IMR-90 (cell line): ENCODE data around the gene CDYL2. TPM values are rescaled to one million over a fixed set of nuclear protein-coding genes. Genes with fewer than 3 reads are reported as not detected.

Experiments used
- ATAC-seq: fragments of 200-7000 bp; cut with Tn5 transposase; 2 replicates; pipeline ENCODE4 v1.9.1; 2020; ENCODE audit warnings: low read depth, mild to moderate bottlenecking, moderate library complexity
- BruUV-seq: library from RNA; stranded (reverse); fragments of 400-500 nt; replicated peaks from 2 replicates; lab custom pipeline; 2021; lab: Mats Ljungman, UMichigan
- CTCF ChIA-PET: fragments of 300-600 bp; formaldehyde crosslinking; extraction: SDS; loops from one replicate; lab custom pipeline; 2021; ENCODE audit warnings: antibody characterized with exemption; lab: Yijun Ruan, JAX
- POLR2A ChIA-PET: fragments of 300-600 bp; sonication (Branson Sonifier 250); formaldehyde crosslinking; loops from one replicate; lab custom pipeline; 2022; ENCODE audit warnings: antibody characterized with exemption; ENCODE audit not compliant: unreplicated experiment; lab: Charles Lee
- DNase-seq: peaks from one replicate; pipeline ENCODE4 v3.0.0; 2013
- H2AFZ ChIP-seq: replicated peaks from 2 replicates; pipeline ENCODE3; 2013; ENCODE audit warnings: low read length, mild to moderate bottlenecking; ENCODE audit not compliant: poor library complexity
- H2AK5ac ChIP-seq: 2 replicates; pipeline ENCODE4 v1.6.1; 2013; ENCODE audit warnings: low read depth, low read length, inconsistent platforms
- H2AK9ac ChIP-seq: replicated peaks from 2 replicates; pipeline ENCODE3; 2013; ENCODE audit warnings: mild to moderate bottlenecking, low read depth, low read length, moderate library complexity; ENCODE audit not compliant: poor library complexity
- H2BK120ac ChIP-seq: 2 replicates; pipeline ENCODE4 v1.6.1; 2013; ENCODE audit warnings: low read depth, low read length, inconsistent platforms
- H2BK15ac ChIP-seq: 3 replicates; pipeline ENCODE4 v1.6.1; 2013; ENCODE audit warnings: low read depth, low read length, inconsistent platforms
- H2BK20ac ChIP-seq: 2 replicates; pipeline ENCODE4 v1.6.1; 2013; ENCODE audit warnings: low read depth, mild to moderate bottlenecking, inconsistent platforms, low read length, moderate library complexity
- H2BK5ac ChIP-seq: 2 replicates; pipeline ENCODE4 v1.6.1; 2013; ENCODE audit warnings: mild to moderate bottlenecking, low read depth, low read length, inconsistent platforms; ENCODE audit not compliant: poor library complexity, severe bottlenecking
- H3K14ac ChIP-seq: replicated peaks from 2 replicates; pipeline ENCODE4 v1.6.1; 2013; ENCODE audit warnings: low read depth, low read length, inconsistent platforms
- H3K18ac ChIP-seq: 2 replicates; pipeline ENCODE4 v1.6.1; 2013; ENCODE audit warnings: low read depth, low read length, control low read depth
- H3K23ac ChIP-seq: 2 replicates; pipeline ENCODE4 v1.6.1; 2013; ENCODE audit warnings: low read depth, low read length, inconsistent platforms
- H3K27ac ChIP-seq: 2 replicates; pipeline ENCODE4 v1.5.1; 2013; ENCODE audit warnings: mild to moderate bottlenecking, control low read depth, low read length; ENCODE audit not compliant: insufficient read depth
- H3K27me3 ChIP-seq: 2 replicates; pipeline ENCODE4 v1.6.1; 2013; ENCODE audit warnings: low read length; ENCODE audit not compliant: control insufficient read depth, insufficient read depth
- H3K36me3 ChIP-seq: 2 replicates; pipeline ENCODE4 v1.6.1; 2013; ENCODE audit warnings: low read length, mixed read lengths; ENCODE audit not compliant: control insufficient read depth, insufficient read depth
- H3K4ac ChIP-seq: 2 replicates; pipeline ENCODE4 v1.6.1; 2013; ENCODE audit warnings: low read depth, low read length, inconsistent platforms
- H3K4me1 ChIP-seq: 2 replicates; pipeline ENCODE4 v1.6.1; 2013; ENCODE audit warnings: low read length, mixed read lengths; ENCODE audit not compliant: control insufficient read depth, insufficient read depth
- H3K4me2 ChIP-seq: 2 replicates; pipeline ENCODE4 v1.6.1; 2013; ENCODE audit warnings: low read depth, mild to moderate bottlenecking, control low read depth, low read length, moderate library complexity
- H3K4me3 ChIP-seq: 2 replicates; pipeline ENCODE4 v1.5.1; 2013; ENCODE audit warnings: low read depth, mild to moderate bottlenecking, control low read depth, low read length, moderate library complexity; ENCODE audit not compliant: insufficient read depth
- H3K56ac ChIP-seq: 2 replicates; pipeline ENCODE4 v1.6.1; 2013; ENCODE audit warnings: low read length, inconsistent platforms; ENCODE audit not compliant: insufficient read depth; ENCODE audit errors: extremely low read depth
- H3K79me1 ChIP-seq, 2 experiments: 2 replicates each; pipeline ENCODE4 v1.6.1; 2013; ENCODE audit warnings: low read length in 2 of 2, inconsistent platforms in 1 of 2, low read depth in 1 of 2
- H3K9ac ChIP-seq: 2 replicates; pipeline ENCODE4 v1.6.1; 2013; ENCODE audit warnings: low read depth, low read length, control low read depth
- H3K9me1 ChIP-seq: 2 replicates; pipeline ENCODE4 v1.6.1; 2013; ENCODE audit warnings: low read length, inconsistent platforms; ENCODE audit not compliant: insufficient read depth
- H3K9me3 ChIP-seq: 2 replicates; pipeline ENCODE4 v1.6.1; 2013; ENCODE audit warnings: low read length; ENCODE audit not compliant: control insufficient read depth, insufficient read depth
- H4K20me1 ChIP-seq: 2 replicates; pipeline ENCODE4 v1.6.1; 2013; ENCODE audit warnings: low read length, inconsistent platforms; ENCODE audit not compliant: insufficient read depth
- H4K5ac ChIP-seq: 2 replicates; pipeline ENCODE4 v1.6.1; 2013; ENCODE audit warnings: mild to moderate bottlenecking, low read depth, low read length, control low read depth
- H4K8ac ChIP-seq, 2 experiments: 2 replicates each; pipeline ENCODE4 v1.6.1; 2013; ENCODE audit warnings: low read depth in 2 of 2, low read length in 2 of 2, control low read depth in 1 of 2, inconsistent platforms in 1 of 2
- H4K91ac ChIP-seq: 2 replicates; pipeline ENCODE4 v1.6.1; 2013; ENCODE audit warnings: low read depth, low read length, inconsistent platforms; ENCODE audit not compliant: insufficient read depth
- BHLHE40 ChIP-seq: fragments of 150-350 bp; IDR thresholded peaks from 2 replicates; pipeline ENCODE4 v1.6.1; 2016; ENCODE audit warnings: mild to moderate bottlenecking, low read depth, low read length
- CEBPB ChIP-seq: IDR thresholded peaks from 2 replicates; pipeline ENCODE4 v1.6.1; 2012; ENCODE audit warnings: low read depth, low read length, improper control_type of control experiment
- CHD1 ChIP-seq: IDR thresholded peaks from 2 replicates; pipeline ENCODE4 v1.6.1; 2012; ENCODE audit warnings: low read depth, low read length, improper control_type of control experiment
- CTCF ChIP-seq: conservative IDR thresholded peaks from 2 replicates; pipeline ENCODE4 v1.5.1; 2012; ENCODE audit warnings: mild to moderate bottlenecking, low read depth, low read length, improper control_type of control experiment
- FOS ChIP-seq: fragments of 150-350 bp; IDR thresholded peaks from 2 replicates; pipeline ENCODE4 v1.6.1; 2016; ENCODE audit warnings: low read depth, low read length
- MAFK ChIP-seq: IDR thresholded peaks from 2 replicates; pipeline ENCODE4 v1.6.1; 2012; ENCODE audit warnings: low read depth, low read length, improper control_type of control experiment
- MAZ ChIP-seq: IDR thresholded peaks from 2 replicates; pipeline ENCODE4 v1.6.1; 2012; ENCODE audit warnings: low read depth, mild to moderate bottlenecking, low read length, improper control_type of control experiment, moderate library complexity, borderline replicate concordance
- MXI1 ChIP-seq: IDR thresholded peaks from 2 replicates; pipeline ENCODE4 v1.6.1; 2012; ENCODE audit warnings: low read depth, mild to moderate bottlenecking, low read length, moderate library complexity, borderline replicate concordance
- NFE2L2 ChIP-seq: fragments of 150-350 bp; IDR thresholded peaks from 2 replicates; pipeline ENCODE4 v1.6.1; 2016; ENCODE audit warnings: low read depth, mild to moderate bottlenecking, low read length
- POLR2A ChIP-seq: IDR thresholded peaks from 2 replicates; pipeline ENCODE4 v1.6.1; 2012; ENCODE audit warnings: mild to moderate bottlenecking, low read depth, low read length
- RAD21 ChIP-seq: IDR thresholded peaks from 2 replicates; pipeline ENCODE4 v1.6.1; 2012; ENCODE audit warnings: low read length, improper control_type of control experiment
- RCOR1 ChIP-seq: IDR thresholded peaks from 2 replicates; pipeline ENCODE4 v1.6.1; 2012; ENCODE audit warnings: mild to moderate bottlenecking, low read length, improper control_type of control experiment; ENCODE audit not compliant: insufficient replicate concordance
- RFX5 ChIP-seq: IDR thresholded peaks from 2 replicates; pipeline ENCODE4 v1.8.0; 2012; ENCODE audit warnings: low read depth, mild to moderate bottlenecking, low read length, moderate library complexity
- SMC3 ChIP-seq: fragments of 150-350 bp; IDR thresholded peaks from 2 replicates; pipeline ENCODE4 v1.6.1; 2016; ENCODE audit warnings: low read depth, mild to moderate bottlenecking, antibody characterized with exemption, low read length, moderate library complexity
- USF2 ChIP-seq: fragments of 150-350 bp; IDR thresholded peaks from 2 replicates; pipeline ENCODE4 v1.6.1; 2017; ENCODE audit warnings: mild to moderate bottlenecking, antibody characterized with exemption, low read length, low read depth
- dilution Hi-C: fragments of 300-500 bp; cut with HindIII; formaldehyde crosslinking; loops from one replicate; pipeline ENCODE4 v1.14.3; 2018; ENCODE audit warnings: low sequenced_read_pairs; ENCODE audit not compliant: unreplicated experiment
- in situ Hi-C: fragments of 300-500 bp; cut with MboI; formaldehyde crosslinking; loops from 3 replicates; pipeline ENCODE4 v1.14.3; 2019; ENCODE audit warnings: low sequenced_read_pairs, inconsistent platforms, mixed read lengths
- intact Hi-C: fragments of 100-400 bp; cut with micrococcal nuclease; formaldehyde crosslinking; loops from 2 replicates; pipeline ENCODE4 v1.10.0; 2022
- polyA plus RNA-seq, 3 experiments: library from polyadenylated mRNA; depleted of rRNA; stranded (reverse); fragments of >200 nt; gene quantifications; 2 replicates each; pipeline ENCODE4 v1.2.3, GENCODE V29; 2012; ENCODE audit warnings: low replicate concordance in 1 of 3
- total RNA-seq: library from RNA; depleted of rRNA; stranded (reverse); fragments of >200 nt; gene quantifications from 2 replicates; pipeline ENCODE4 v1.2.3, GENCODE V29; 2012
- TF ChIP-seq, protein P1 (sequence below): fragments of 150-350 bp; IDR thresholded peaks from 2 replicates; pipeline ENCODE4 v1.6.1; 2016; ENCODE audit warnings: low read depth, mild to moderate bottlenecking, low read length, moderate library complexity, borderline replicate concordance

The CDYL2 gene
- total and polyA plus RNA-seq, 2 of the 4 experiments (the other 2 are of a cell fraction) = 1.2 to 3.9 TPM

GRCh38 chr16:80723981-80724380 is 80.4 kb downstream of the CDYL2 start:
- H3K27me3 ChIP-seq = no peaks in the 10 kb centered on the region
- ATAC-seq (no peak), DNase-seq (no peak)
- no peak overlapping the region for H3K4me3 ChIP-seq
- no peak overlapping the region for H3K56ac ChIP-seq
- no peak overlapping the region for H2BK15ac ChIP-seq
- CTCF ChIA-PET = interaction anchor here (0.8 kb wide), 1 partner anchor 243 kb away, joined by 5 read pairs; no protein-coding TSS in a partner anchor
- no peak overlapping the region for H4K91ac ChIP-seq
- no peaks in the 10 kb centered on the region for H3K36me3 ChIP-seq
- no peak overlapping the region for H2BK20ac ChIP-seq
- H3K9ac ChIP-seq = no peak overlapping the region
- H4K8ac ChIP-seq = no peak overlapping the region
- H4K20me1 ChIP-seq = no peaks in the 10 kb centered on the region
- H3K27ac ChIP-seq = no peak overlapping the region
- intact Hi-C loops (no loop called here), dilution Hi-C loops (no loop called here), in situ Hi-C loops (no loop called here)
- H3K4me1 ChIP-seq = no peaks in the 10 kb centered on the region
- no peak overlapping the region for H2AFZ ChIP-seq
- POLR2A ChIA-PET = no interaction called here
- H3K18ac ChIP-seq = no peak overlapping the region
- 0 out of 4 replicates have a peak, but pooled peaks cover 0 to 7% of the 10 kb centered on the region in 2 experiments for H3K79me1 ChIP-seq
- BruUV-seq = no TSS peak
- peaks cover 7% of the 10 kb centered on the region; the same call in 1 of the 2 replicates for H3K9me3 ChIP-seq
- H2BK5ac ChIP-seq = no peak overlapping the region
- H3K14ac ChIP-seq = no peak overlapping the region
- H3K9me1 ChIP-seq = no peaks in the 10 kb centered on the region
- H3K23ac ChIP-seq = no peak overlapping the region
- H2AK9ac ChIP-seq = no peak overlapping the region
- no peak overlapping the region for H3K4me2 ChIP-seq
- no peak overlapping the region for H2AK5ac ChIP-seq
- TF ChIP-seq RFX5 (no peak), POLR2A (no peak), SMC3 (no peak), RAD21 (no peak), CTCF (no peak), RCOR1 (no peak), MAZ (no peak), MXI1 (no peak), CHD1 (no peak), BHLHE40 (no peak), CEBPB (no peak), USF2 (no peak), FOS (no peak), NFE2L2 (no peak), MAFK (no peak)
- TF ChIP-seq, protein P1, sequence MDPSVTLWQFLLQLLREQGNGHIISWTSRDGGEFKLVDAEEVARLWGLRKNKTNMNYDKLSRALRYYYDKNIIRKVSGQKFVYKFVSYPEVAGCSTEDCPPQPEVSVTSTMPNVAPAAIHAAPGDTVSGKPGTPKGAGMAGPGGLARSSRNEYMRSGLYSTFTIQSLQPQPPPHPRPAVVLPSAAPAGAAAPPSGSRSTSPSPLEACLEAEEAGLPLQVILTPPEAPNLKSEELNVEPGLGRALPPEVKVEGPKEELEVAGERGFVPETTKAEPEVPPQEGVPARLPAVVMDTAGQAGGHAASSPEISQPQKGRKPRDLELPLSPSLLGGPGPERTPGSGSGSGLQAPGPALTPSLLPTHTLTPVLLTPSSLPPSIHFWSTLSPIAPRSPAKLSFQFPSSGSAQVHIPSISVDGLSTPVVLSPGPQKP = no peak
- no peak overlapping the region for H3K4ac ChIP-seq
- no peak overlapping the region for H4K5ac ChIP-seq
- no peak overlapping the region for H2BK120ac ChIP-seq
